ENCODE results near the gene RBCK1. TPM values are rescaled to one million over a fixed set of nuclear protein-coding genes. Genes with fewer than 3 reads are reported as not detected.

Gene RBCK1
- total and polyA plus RNA-seq, 2 of the 4 experiments (the other 2 are of a cell fraction): 29.9 to 84.2 TPM

DNA sequence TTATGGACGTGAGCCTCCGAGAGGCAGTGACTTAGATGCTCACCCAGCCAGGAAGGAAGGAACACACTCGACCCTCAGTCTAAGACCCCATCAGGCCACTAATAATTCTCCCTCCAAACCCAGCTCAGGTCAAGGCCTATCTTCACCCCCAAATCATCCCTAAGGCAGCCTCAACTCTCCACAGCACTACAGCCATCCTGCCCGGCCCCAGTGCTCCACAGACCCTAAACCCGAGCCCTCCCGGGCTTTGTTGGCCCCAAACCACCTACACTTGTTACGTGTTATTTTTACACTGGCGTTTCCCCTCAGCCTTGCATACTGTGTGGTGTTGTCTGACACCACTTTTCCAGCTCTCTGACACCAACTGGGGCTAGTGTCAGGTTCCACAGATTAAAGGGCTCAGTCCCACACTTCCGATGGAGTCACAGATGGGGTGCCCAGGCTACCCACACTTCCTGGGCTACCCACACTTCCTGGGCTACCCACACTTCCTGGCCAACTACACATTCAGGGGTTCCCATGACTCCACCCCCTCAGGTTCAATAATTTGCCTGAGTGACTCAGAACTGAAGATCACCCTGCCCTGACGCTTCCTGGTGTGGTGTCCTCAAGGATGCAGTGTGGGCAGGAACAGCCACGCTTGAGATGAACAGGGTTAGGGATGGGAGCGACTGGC lies 25.3 kb downstream of the RBCK1 start:
- no peaks in the 10 kb centered on the region for H3K27me3 ChIP-seq (ENCODE audit: control insufficient read depth, insufficient read depth, low read length)
- H3K4ac ChIP-seq (ENCODE audit: low read depth, low read length): no peak overlapping the region
- in situ Hi-C loops (cut with MboI; ENCODE audit: low sequenced_read_pairs): loop anchor here (5.0 kb wide), 1 partner anchor 81 kb away; no protein-coding TSS in a partner anchor
- peaks cover 20% of the 10 kb centered on the region for H4K20me1 ChIP-seq (ENCODE audit: insufficient read depth, low read length)
- no peaks in the 10 kb centered on the region for H3K9me3 ChIP-seq (ENCODE audit: control insufficient read depth, insufficient read depth, low read length)
- ChIA-PET POLR2A (ENCODE audit: unreplicated experiment) (no interaction called here), CTCF (no interaction called here)
- H4K5ac ChIP-seq (ENCODE audit: low read depth, low read length): no peak overlapping the region
- H2AK5ac ChIP-seq (ENCODE audit: low read depth, low read length): no peak overlapping the region
- intact Hi-C loops (cut with micrococcal nuclease): no loop called here
- no peak overlapping the region for H3K9ac ChIP-seq (ENCODE audit: low read depth, low read length)
- H3K36me3 ChIP-seq (ENCODE audit: control insufficient read depth, insufficient read depth, low read length): peaks cover 71% of the 10 kb centered on the region
- H3K79me1 ChIP-seq (ENCODE audit: low read depth in 1 of 2, low read length in 2 of 2): peaks cover 0 to 22% of the 10 kb centered on the region in 2 experiments; a peak in 2 of 4 replicates
- no peak overlapping the region for H2AK9ac ChIP-seq (replicated peaks; ENCODE audit: low read depth, low read length, poor library complexity)
- H2BK15ac ChIP-seq (ENCODE audit: low read depth, low read length): no peak overlapping the region
- no peak overlapping the region for H3K23ac ChIP-seq (ENCODE audit: low read depth, low read length)
- H2BK20ac ChIP-seq (ENCODE audit: low read depth, low read length): no peak overlapping the region
- H3K4me3 ChIP-seq (ENCODE audit: insufficient read depth, low read depth, low read length): no peak overlapping the region
- no peaks in the 10 kb centered on the region for H3K4me1 ChIP-seq (ENCODE audit: control insufficient read depth, insufficient read depth, low read length)
- WGBS, 2 experiments (ENCODE audit: extremely low coverage in 2 of 2, insufficient read length in 1 of 2): 94% methylated on average over 3 of the region's 12 CpGs; no CpG with 5 or more reads in 1 of the 2 experiments
- ATAC-seq (ENCODE audit: low read depth) (peak; percentile 4; the same call in 1 of the 2 replicates), DNase-seq (no peak)
- no TSS peak for BruUV-seq (replicated peaks)
- dilution Hi-C loops (cut with HindIII; ENCODE audit: low sequenced_read_pairs, unreplicated experiment): no loop called here
- H3K14ac ChIP-seq (replicated peaks; ENCODE audit: low read depth, low read length): no peak overlapping the region
- H2BK5ac ChIP-seq (ENCODE audit: low read depth, low read length, poor library complexity, severe bottlenecking): no peak overlapping the region
- H3K9me1 ChIP-seq (ENCODE audit: insufficient read depth, low read length): no peaks in the 10 kb centered on the region
- no peak for TF ChIP-seq RCOR1 (IDR thresholded peaks at IDR 0.05; ENCODE audit: insufficient replicate concordance, low read length)
- TF ChIP-seq POLR2A (IDR thresholded peaks at IDR 0.05; ENCODE audit: low read depth, low read length): no peak
- TF ChIP-seq MAZ (IDR thresholded peaks at IDR 0.05; ENCODE audit: borderline replicate concordance, low read depth, low read length): no peak
- TF ChIP-seq RFX5 (IDR thresholded peaks at IDR 0.05; ENCODE audit: low read depth, low read length): no peak
- no peak for TF ChIP-seq MXI1 (IDR thresholded peaks at IDR 0.05; ENCODE audit: borderline replicate concordance, low read depth, low read length)
- TF ChIP-seq BHLHE40 (IDR thresholded peaks at IDR 0.05; ENCODE audit: low read depth, low read length): no peak
- no peak for TF ChIP-seq FOS (IDR thresholded peaks at IDR 0.05; ENCODE audit: low read depth, low read length)
- TF ChIP-seq, protein P1, sequence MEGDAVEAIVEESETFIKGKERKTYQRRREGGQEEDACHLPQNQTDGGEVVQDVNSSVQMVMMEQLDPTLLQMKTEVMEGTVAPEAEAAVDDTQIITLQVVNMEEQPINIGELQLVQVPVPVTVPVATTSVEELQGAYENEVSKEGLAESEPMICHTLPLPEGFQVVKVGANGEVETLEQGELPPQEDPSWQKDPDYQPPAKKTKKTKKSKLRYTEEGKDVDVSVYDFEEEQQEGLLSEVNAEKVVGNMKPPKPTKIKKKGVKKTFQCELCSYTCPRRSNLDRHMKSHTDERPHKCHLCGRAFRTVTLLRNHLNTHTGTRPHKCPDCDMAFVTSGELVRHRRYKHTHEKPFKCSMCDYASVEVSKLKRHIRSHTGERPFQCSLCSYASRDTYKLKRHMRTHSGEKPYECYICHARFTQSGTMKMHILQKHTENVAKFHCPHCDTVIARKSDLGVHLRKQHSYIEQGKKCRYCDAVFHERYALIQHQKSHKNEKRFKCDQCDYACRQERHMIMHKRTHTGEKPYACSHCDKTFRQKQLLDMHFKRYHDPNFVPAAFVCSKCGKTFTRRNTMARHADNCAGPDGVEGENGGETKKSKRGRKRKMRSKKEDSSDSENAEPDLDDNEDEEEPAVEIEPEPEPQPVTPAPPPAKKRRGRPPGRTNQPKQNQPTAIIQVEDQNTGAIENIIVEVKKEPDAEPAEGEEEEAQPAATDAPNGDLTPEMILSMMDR (conservative IDR thresholded peaks at IDR 0.05; ENCODE audit: low read depth, low read length): no peak
- no peak for TF ChIP-seq RAD21 (IDR thresholded peaks at IDR 0.05; ENCODE audit: low read length)
- TF ChIP-seq, protein P2, sequence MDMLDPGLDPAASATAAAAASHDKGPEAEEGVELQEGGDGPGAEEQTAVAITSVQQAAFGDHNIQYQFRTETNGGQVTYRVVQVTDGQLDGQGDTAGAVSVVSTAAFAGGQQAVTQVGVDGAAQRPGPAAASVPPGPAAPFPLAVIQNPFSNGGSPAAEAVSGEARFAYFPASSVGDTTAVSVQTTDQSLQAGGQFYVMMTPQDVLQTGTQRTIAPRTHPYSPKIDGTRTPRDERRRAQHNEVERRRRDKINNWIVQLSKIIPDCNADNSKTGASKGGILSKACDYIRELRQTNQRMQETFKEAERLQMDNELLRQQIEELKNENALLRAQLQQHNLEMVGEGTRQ (IDR thresholded peaks at IDR 0.05; ENCODE audit: low read depth, low read length): no peak
- H3K18ac ChIP-seq (ENCODE audit: low read depth, low read length): no peak overlapping the region
- H3K4me2 ChIP-seq (ENCODE audit: low read depth, low read length): no peak overlapping the region
- H4K91ac ChIP-seq (ENCODE audit: insufficient read depth, low read depth, low read length): no peak overlapping the region
- H3K56ac ChIP-seq (ENCODE audit: extremely low read depth, insufficient read depth, low read length): no peak overlapping the region
- H2AFZ ChIP-seq (replicated peaks; ENCODE audit: low read length, poor library complexity): no peak overlapping the region
- H3K27ac ChIP-seq (ENCODE audit: insufficient read depth, low read length): no peak overlapping the region
- no peak overlapping the region for H2BK120ac ChIP-seq (ENCODE audit: low read depth, low read length)
- H4K8ac ChIP-seq (ENCODE audit: low read depth in 2 of 2, low read length in 2 of 2): no peak overlapping the region; a peak in 1 of 4 replicates

Data from IMR-90 (cell line).